Stromal cell of bone marrow (primary cell): Measurements from ENCODE around the gene CNTFR.

Source experiments
- DNase-seq: peaks from one replicate; pipeline ENCODE4 v3.0.0-alpha.2; 2012; ENCODE audit warnings: low read depth

Gene CNTFR

GRCh38 chr9:34572628-34573027 is 16.9 kb downstream of the CNTFR start:
- no peak for DNase-seq

GRCh38 chr9:34572092-34572491 is 17.4 kb downstream of the CNTFR start:
- no peak for DNase-seq

- no peak for DNase-seq
Observed at GRCh38 chr9:34571481-34571810, 18.1 kb downstream of the CNTFR start.

- DNase-seq, result no peak
Observed at GRCh38 chr9:34570809-34571480, 18.6 kb downstream of the CNTFR start.

GRCh38 chr9:34570376-34570775 is 19.1 kb downstream of the CNTFR start:
- DNase-seq, result no peak

- no peak for DNase-seq
Observed at GRCh38 chr9:34568774-34569173, 20.8 kb downstream of the CNTFR start.

- no peak for DNase-seq
Observed at GRCh38 chr9:34568133-34568532, 21.4 kb downstream of the CNTFR start.

GRCh38 chr9:34566972-34567371 is 22.6 kb downstream of the CNTFR start:
- DNase-seq, result no peak

- no peak for DNase-seq
Observed at GRCh38 chr9:34566322-34566721, 23.2 kb downstream of the CNTFR start.

GRCh38 chr9:34565856-34566255 is 23.7 kb downstream of the CNTFR start:
- DNase-seq, result no peak

GRCh38 chr9:34564617-34565016 is 24.9 kb downstream of the CNTFR start:
- no peak for DNase-seq

- DNase-seq, result no peak
Observed at GRCh38 chr9:34563262-34563661, 26.3 kb downstream of the CNTFR start.

GRCh38 chr9:34562135-34562745 is 27.3 kb downstream of the CNTFR start:
- no peak for DNase-seq

- DNase-seq, result no peak
Observed at GRCh38 chr9:34560599-34561214, 28.8 kb downstream of the CNTFR start.

GRCh38 chr9:34559624-34560455 is 29.7 kb downstream of the CNTFR start:
- peak; percentile 51 for DNase-seq

GRCh38 chr9:34558919-34559623 is 30.5 kb downstream of the CNTFR start:
- DNase-seq, result no peak

- DNase-seq, result no peak
Observed at GRCh38 chr9:34558364-34558763, 31.2 kb downstream of the CNTFR start.

- DNase-seq, result no peak
Observed at GRCh38 chr9:34557426-34558321, 31.9 kb downstream of the CNTFR start.

- no peak for DNase-seq
Observed at GRCh38 chr9:34556949-34557348, 32.6 kb downstream of the CNTFR start.

- no peak for DNase-seq
Observed at GRCh38 chr9:34555936-34556525, 33.5 kb downstream of the CNTFR start.

GRCh38 chr9:34555500-34555899 is 34.0 kb downstream of the CNTFR start:
- no peak for DNase-seq
